ENCODE measurements around the gene TMEM107. TPM values are rescaled to one million over a fixed set of nuclear protein-coding genes. Genes with fewer than 3 reads are reported as not detected.

Gene TMEM107
- total RNA-seq, 1 experiment from 2014 or later = 17.2 TPM

DNA sequence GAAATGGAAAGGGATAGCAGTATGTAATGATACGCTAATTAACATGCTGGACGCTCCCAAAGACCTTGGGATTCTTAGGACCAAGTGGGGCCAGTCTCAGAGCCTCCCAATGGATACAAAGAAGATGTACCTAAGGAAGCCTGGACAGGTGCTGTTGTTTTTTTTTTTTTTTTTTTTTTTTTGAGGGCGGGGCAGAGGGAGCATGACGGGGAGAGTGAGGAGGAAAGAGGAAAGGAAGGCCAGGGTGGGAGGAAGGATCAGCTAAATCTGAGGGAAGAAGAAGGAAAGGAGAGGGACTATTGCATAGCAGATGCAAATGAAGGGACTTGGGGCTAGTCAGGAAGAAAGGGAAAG lies 16.0 kb downstream of the TMEM107 start (continued):
- TF ChIP-seq, protein P1, sequence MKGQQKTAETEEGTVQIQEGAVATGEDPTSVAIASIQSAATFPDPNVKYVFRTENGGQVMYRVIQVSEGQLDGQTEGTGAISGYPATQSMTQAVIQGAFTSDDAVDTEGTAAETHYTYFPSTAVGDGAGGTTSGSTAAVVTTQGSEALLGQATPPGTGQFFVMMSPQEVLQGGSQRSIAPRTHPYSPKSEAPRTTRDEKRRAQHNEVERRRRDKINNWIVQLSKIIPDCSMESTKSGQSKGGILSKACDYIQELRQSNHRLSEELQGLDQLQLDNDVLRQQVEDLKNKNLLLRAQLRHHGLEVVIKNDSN (CRISPR knock-in tag; IDR thresholded peaks at IDR 0.05) = no peak
- TF ChIP-seq HMGA2 (CRISPR knock-in tag; IDR thresholded peaks at IDR 0.05) = no peak
- TF ChIP-seq NR2C2 (CRISPR knock-in tag; IDR thresholded peaks at IDR 0.05) = no peak
- TF ChIP-seq, protein P2, sequence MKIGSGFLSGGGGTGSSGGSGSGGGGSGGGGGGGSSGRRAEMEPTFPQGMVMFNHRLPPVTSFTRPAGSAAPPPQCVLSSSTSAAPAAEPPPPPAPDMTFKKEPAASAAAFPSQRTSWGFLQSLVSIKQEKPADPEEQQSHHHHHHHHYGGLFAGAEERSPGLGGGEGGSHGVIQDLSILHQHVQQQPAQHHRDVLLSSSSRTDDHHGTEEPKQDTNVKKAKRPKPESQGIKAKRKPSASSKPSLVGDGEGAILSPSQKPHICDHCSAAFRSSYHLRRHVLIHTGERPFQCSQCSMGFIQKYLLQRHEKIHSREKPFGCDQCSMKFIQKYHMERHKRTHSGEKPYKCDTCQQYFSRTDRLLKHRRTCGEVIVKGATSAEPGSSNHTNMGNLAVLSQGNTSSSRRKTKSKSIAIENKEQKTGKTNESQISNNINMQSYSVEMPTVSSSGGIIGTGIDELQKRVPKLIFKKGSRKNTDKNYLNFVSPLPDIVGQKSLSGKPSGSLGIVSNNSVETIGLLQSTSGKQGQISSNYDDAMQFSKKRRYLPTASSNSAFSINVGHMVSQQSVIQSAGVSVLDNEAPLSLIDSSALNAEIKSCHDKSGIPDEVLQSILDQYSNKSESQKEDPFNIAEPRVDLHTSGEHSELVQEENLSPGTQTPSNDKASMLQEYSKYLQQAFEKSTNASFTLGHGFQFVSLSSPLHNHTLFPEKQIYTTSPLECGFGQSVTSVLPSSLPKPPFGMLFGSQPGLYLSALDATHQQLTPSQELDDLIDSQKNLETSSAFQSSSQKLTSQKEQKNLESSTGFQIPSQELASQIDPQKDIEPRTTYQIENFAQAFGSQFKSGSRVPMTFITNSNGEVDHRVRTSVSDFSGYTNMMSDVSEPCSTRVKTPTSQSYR (CRISPR knock-in tag; IDR thresholded peaks at IDR 0.05) = no peak
- no peak for TF ChIP-seq MAX (CRISPR knock-in tag; IDR thresholded peaks at IDR 0.05)
- TF ChIP-seq TCF7 (CRISPR knock-in tag; IDR thresholded peaks at IDR 0.05; ENCODE audit: low read depth) = no peak
- TF ChIP-seq IRF2 (CRISPR knock-in tag; IDR thresholded peaks at IDR 0.05; ENCODE audit: borderline replicate concordance, low read depth) = no peak
- TF ChIP-seq, protein P3, sequence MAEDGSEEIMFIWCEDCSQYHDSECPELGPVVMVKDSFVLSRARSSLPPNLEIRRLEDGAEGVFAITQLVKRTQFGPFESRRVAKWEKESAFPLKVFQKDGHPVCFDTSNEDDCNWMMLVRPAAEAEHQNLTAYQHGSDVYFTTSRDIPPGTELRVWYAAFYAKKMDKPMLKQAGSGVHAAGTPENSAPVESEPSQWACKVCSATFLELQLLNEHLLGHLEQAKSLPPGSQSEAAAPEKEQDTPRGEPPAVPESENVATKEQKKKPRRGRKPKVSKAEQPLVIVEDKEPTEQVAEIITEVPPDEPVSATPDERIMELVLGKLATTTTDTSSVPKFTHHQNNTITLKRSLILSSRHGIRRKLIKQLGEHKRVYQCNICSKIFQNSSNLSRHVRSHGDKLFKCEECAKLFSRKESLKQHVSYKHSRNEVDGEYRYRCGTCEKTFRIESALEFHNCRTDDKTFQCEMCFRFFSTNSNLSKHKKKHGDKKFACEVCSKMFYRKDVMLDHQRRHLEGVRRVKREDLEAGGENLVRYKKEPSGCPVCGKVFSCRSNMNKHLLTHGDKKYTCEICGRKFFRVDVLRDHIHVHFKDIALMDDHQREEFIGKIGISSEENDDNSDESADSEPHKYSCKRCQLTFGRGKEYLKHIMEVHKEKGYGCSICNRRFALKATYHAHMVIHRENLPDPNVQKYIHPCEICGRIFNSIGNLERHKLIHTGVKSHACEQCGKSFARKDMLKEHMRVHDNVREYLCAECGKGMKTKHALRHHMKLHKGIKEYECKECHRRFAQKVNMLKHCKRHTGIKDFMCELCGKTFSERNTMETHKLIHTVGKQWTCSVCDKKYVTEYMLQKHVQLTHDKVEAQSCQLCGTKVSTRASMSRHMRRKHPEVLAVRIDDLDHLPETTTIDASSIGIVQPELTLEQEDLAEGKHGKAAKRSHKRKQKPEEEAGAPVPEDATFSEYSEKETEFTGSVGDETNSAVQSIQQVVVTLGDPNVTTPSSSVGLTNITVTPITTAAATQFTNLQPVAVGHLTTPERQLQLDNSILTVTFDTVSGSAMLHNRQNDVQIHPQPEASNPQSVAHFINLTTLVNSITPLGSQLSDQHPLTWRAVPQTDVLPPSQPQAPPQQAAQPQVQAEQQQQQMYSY (CRISPR knock-in tag; IDR thresholded peaks at IDR 0.05) = no peak

- Mint-ChIP-seq H3K4me1 (peaks cover 36% of the 10 kb centered on the region), H3K27ac (peak overlapping the region; percentile 86), H3K9me3 (no peaks in the 10 kb centered on the region), H3K27me3 (ENCODE audit: low read depth) (peaks cover 3% of the 10 kb centered on the region; the same call in 1 of the 2 replicates), H3K4me3 (no peak overlapping the region), H3K36me3 (peaks cover 8% of the 10 kb centered on the region)
- POLR2A ChIA-PET = no interaction called here
- DNase-seq (ENCODE audit: low spot score) (no peak), ATAC-seq (no peak)
- CTCF ChIA-PET = interaction anchor here (1.2 to 2.2 kb wide), 5 partner anchors 21 to 86 kb away, joined by 3 to 13 read pairs (median 7); partner anchors contain the start of genes ALOXE3 and HES7
- TF ChIP-seq SP1 (CRISPR knock-in tag; conservative IDR thresholded peaks at IDR 0.05) (no peak), ATF3 (CRISPR knock-in tag; conservative IDR thresholded peaks at IDR 0.05) (no peak), ZNF532 (CRISPR knock-in tag; IDR thresholded peaks at IDR 0.05; ENCODE audit: borderline replicate concordance) (no peak), ZNF121 (CRISPR knock-in tag; IDR thresholded peaks at IDR 0.05) (no peak), CREM (CRISPR knock-in tag; IDR thresholded peaks at IDR 0.05) (no peak), ZNF317 (CRISPR knock-in tag; IDR thresholded peaks at IDR 0.05; ENCODE audit: borderline replicate concordance, low read depth) (no peak), RELA (CRISPR knock-in tag; IDR thresholded peaks at IDR 0.05; ENCODE audit: borderline replicate concordance) (no peak), TEAD1 (CRISPR knock-in tag; IDR thresholded peaks at IDR 0.05) (no peak), SMAD3 (CRISPR knock-in tag; IDR thresholded peaks at IDR 0.05; ENCODE audit: borderline replicate concordance) (no peak), GRHL2 (CRISPR knock-in tag; IDR thresholded peaks at IDR 0.05; ENCODE audit: insufficient replicate concordance, severe bottlenecking) (no peak), GTF2I (CRISPR knock-in tag; conservative IDR thresholded peaks at IDR 0.05) (no peak), ATF6 (CRISPR knock-in tag; IDR thresholded peaks at IDR 0.05) (no peak), IRF2 (CRISPR knock-in tag; IDR thresholded peaks at IDR 0.05; ENCODE audit: borderline replicate concordance, low read depth) (no peak)
Observed at GRCh38 chr17:8159459-8160223, 16.5 kb downstream of the TMEM107 start.

Data from WTC11 (cell line).